NOMO-1 treated with DMSO at 0.1 percent for 48 hours (cell line): ENCODE results near the gene VHLL.

Experiments
- DNase-seq: peaks from one replicate; lab custom pipeline; 2025; ENCODE audit not compliant: unreplicated experiment; lab: John Stamatoyannopoulos, UW

The VHLL gene

DNA sequence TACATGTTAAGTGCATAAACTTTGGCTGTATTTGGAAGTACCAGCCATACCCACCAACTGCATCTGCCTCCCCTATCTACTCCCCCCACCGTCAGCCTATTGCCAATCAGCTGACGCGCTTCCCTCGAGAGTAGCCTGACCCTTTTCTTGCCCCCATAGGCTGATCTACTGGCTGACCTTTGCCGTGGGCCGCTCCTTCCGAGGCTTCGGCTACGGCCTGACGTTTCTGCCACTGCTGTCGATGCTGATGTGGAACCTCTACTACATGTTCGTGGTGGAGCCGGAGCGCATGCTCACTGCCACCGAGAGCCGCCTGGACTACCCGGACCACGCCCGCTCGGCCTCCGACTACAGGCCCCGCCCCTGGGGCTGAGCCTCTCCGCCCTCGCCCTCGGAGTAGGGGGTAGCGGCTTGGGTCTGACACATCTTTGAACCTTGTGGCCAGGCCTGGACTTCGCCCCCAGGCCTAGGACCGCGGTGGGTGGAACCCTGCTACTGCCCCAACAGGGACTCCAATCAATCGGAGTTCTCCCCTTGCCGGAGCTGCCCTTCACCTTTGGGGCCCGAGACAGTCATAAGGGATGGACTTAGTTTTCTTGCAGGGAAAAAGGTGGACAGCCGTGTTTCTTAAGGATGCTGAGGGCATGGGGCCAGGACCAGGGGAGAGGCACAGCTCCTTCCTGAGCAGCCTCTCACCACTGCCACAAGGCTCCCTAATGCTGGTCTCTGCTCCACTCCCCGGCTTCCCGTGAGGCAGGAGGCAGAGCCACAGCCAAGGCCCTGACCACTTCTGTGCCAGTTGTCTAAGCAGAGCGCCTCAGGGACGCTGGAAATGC lies 7.7 kb downstream of the VHLL start:
- DNase-seq = no peak

- no peak for DNase-seq
Observed at GRCh38 chr1:156289857-156290256, 9.2 kb downstream of the VHLL start.

DNA sequence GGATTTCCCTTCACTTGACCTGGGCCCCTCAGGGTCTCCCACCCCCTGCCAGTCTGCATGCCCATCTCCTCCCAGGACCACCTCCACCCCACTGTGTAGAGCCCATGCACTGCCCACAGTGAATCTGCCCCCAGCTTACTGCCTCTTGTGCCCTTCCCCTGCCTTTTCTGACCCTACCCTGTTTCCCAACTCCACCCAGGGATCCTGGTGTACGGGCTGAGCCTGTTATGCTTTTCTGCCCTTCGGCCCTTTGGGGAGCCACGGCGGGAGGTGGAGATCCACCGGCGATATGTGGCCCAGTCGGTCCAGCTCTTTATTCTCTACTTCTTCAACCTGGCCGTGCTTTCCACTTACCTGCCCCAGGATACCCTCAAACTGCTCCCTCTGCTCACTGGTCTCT lies 13.0 kb downstream of the VHLL start:
- DNase-seq = no peak

GRCh38 chr1:156285437-156285836 lies 13.7 kb downstream of the VHLL start:
- DNase-seq = no peak

DNA sequence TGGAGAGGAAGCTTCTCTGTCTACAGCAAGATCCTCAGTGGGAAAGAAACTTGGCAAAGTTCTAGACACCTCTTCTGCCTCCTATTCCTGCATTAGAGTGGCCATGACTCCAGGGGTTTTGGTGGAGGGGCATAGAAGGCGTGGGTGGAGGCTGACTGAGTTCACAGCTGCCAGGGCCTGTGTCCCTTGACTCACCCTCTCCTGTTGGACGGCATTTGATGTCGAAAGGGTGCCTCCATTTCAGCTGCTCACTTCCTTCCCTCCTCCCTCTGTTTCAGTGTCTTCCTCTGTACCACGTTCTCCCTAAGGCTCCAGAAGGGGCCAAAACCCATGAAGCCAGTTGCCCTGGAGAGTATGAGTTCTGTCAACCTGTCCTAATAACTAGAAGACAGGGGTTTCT lies 14.3 kb downstream of the VHLL start:
- no peak for DNase-seq

DNA sequence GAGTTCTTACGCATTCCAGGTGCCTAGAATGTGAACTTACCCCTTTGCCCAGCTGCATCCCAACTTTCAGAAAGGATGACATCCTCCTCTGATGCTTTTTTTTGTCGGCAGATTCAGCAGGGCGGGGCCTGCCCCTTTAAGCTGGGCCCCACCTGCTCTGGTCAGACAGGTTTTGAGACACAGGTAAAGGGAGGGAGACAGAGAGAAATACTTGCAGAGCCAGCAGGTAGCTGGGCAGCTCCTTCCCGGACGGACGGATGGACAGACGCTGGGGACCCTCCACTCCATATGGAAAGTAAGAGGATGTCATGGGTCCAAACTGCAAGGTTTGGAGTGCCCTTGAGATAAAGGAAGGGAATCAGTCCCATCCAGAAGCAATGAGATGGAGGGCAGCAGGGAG lies 15.0 kb downstream of the VHLL start, which contains the start of gene TMEM79:
Gene TMEM79, plus strand, starts transcription at position 214 of the 400 bp plus-strand sequence. CDS start 902 bp downstream, outside the sequence.
- no peak for DNase-seq

DNA sequence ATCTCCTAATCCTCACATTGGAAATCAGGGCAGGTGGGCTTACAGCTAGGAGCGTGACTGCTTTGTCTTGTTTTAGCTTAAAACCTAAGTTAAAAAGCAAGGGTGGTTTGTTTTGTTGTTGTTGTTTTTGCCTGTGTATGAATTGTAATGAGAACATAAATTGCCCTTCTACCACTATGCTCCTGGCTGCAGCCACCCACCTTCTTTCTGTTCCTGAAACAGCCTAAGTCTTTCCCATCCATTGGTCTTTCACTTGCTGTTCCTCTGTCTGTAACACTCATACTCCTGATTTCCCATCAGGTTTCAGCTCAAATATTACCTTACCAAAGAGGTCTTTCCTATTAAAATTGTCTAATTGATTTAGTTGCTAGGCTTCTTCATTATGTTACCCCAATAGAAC lies 15.6 kb downstream of the VHLL start:
- no peak for DNase-seq

DNA sequence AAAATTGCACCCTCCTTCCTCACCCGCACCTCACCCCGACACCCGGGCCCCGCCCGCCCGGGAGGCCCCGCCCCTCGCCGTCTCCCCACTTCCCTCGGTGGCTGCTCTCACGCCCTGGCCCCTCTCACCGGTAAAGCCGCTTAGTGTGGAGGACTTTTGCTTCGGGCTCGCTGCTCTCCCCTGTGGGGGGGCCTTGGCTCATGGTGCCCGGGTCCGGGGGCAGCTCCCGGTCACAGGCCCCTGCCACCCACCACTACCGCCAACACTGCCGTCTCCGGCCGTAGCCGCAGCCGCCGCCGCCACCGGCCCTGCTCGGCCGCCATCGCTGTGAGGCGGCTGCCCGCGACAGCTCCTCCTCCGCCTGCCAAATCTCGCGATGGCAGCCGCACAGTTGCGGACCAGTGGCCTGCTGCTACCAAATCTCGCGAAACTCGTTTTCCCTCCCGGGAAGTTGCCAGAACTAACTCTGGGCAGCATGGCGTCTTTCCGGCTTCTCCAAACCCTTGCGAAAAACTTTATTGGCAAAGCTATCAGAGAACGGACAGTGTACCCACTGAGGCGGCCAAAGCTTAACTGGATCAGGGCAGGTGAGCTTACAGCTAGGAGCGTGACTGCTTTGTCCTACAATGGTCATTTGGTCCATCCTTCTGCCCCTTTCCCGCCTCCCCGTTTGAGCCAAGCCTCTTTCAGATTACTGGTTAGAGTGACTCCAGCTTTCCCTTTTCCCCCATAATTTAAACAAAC lies 16.5 kb downstream of the VHLL start, which contains the start of gene SMG5:
Gene SMG5, minus strand, starts transcription at position 347 of the 744 bp plus-strand sequence. Its CDS starts 145 bp downstream, at position 202.
- peak; percentile 96 for DNase-seq

GRCh38 chr1:156281693-156282478 lies 17.2 kb downstream of the VHLL start:
- peak; percentile 4 for DNase-seq

- peak; percentile 44 for DNase-seq
Observed at GRCh38 chr1:156281281-156281680, 17.8 kb downstream of the VHLL start.

GRCh38 chr1:156279837-156280236 lies 19.3 kb downstream of the VHLL start:
- no peak for DNase-seq

GRCh38 chr1:156276966-156277381 lies 22.1 kb downstream of the VHLL start:
- DNase-seq = peak; percentile 61

GRCh38 chr1:156276532-156276931 lies 22.6 kb downstream of the VHLL start:
- peak; percentile 77 for DNase-seq

- DNase-seq = no peak
Observed at GRCh38 chr1:156270314-156270713, 28.8 kb downstream of the VHLL start.

GRCh38 chr1:156268336-156268735 lies 30.8 kb downstream of the VHLL start:
- no peak for DNase-seq

GRCh38 chr1:156266051-156266450 lies 33.1 kb downstream of the VHLL start:
- DNase-seq = no peak

DNA sequence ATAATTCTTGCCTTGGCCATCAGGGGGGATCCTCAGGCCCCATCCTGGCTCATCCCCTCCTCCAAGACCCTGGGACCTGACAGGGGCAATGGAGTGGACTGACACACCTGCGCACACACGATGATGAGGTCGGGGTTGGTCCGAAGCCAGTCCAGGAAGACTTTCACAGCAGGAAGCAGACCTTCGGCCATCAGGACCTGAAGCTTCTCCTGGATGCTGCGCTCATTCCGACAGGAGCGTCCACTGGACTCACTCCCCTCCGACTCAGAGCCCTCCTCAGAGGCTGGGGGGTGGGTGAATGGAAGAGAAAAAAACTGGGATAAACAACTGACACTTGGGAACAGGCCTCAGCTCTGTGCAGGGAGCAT lies 35.8 kb downstream of the VHLL start:
- DNase-seq = no peak

DNA sequence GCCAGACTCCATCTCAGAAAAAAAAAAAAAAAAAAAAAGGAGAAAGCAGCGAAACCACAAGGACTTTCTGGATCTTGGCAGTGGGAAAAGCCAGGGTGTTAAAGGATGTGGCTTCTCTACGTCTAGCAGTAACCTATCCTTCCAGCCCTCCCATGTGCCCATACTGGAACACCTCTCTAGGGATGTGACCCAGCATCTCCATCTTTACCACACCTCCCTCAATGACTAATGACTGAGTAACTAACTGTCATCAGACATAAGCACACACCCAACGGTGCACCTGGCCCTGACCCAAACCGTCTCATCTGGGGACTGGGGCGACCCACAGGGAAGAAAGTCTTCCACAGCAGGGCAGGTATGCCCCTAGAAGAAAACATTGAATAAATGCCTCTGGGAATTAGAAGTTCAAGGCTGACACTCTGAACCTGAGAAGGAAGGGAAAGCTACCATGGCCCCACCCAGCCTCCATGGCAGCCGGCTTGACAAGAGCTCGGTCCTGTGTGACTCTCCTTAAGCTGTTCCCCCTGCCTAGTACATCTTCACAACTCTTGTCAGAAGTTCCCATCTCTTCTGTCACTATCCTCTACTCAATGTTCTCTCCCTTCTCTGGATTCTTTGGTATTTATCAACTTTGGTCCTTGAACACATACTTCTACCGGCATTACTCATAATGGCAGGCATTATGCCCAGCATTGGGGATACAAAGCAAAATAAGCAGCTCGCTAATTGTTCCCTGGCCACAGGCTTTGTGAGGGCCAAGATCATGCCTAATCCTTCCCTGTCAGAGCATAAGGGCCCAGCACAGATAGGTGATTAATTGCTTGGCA lies 36.4 kb downstream of the VHLL start:
- no peak for DNase-seq

DNA sequence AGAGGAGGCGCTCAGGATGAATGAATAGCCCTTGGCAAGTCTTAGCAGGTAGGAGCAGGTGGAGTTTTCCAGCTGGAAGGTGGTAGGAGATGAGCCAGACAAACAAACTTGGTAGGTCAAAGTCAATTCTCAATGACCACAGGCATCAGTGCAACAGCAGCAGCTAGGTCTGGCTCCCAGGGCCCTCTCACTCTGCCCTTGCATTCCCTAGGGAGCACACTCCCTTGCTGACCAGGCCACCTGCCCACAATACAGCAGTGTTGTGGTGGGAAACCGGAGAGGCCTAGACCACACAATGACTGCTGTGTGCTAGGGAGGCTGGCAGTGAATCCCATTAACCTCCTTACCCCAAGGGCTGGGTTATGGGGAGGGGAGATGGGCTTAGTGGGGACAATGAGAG lies 38.2 kb downstream of the VHLL start:
- no peak for DNase-seq

DNA sequence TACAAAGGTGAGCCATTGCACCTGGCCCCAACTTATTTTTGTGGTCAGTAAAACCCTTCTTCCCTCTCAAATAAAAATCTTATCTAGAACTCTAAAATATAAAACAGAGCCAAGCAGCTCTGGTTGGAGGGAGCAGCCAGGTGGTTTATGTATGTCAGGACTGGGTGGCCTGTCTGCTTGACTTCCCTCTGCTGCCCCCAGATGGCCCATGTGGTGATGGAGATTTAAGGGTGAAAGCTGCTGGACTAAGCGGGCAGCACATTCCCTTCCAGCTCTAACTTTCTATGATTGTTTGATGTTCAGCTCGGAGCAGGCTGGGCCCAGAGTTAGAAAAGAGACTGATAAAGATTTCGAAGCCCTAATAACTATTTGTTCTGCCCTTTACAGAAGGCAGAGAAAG lies 39.3 kb downstream of the VHLL start:
- DNase-seq = no peak
